ENCODE results near the gene RINL. TPM values are rescaled to one million over a fixed set of nuclear protein-coding genes. Genes with fewer than 3 reads are reported as not detected.

RINL gene
- total RNA-seq, 1 donor from 2014 or later = 2.7 TPM

GRCh38 chr19:38917516-38917915 is 39.4 kb upstream of the RINL start:
- no peak for TF ChIP-seq CTCF (IDR thresholded peaks at IDR 0.05; ENCODE audit: partially characterized antibody, unreplicated experiment)
- no peaks in the 10 kb centered on the region for H3K36me3 Mint-ChIP-seq (ENCODE audit: unreplicated experiment)
- no peak for DNase-seq
- no peak overlapping the region for H3K27ac Mint-ChIP-seq (ENCODE audit: unreplicated experiment)
- H3K9me3 Mint-ChIP-seq (ENCODE audit: unreplicated experiment) = peaks cover 5% of the 10 kb centered on the region
- peaks cover 12% of the 10 kb centered on the region for H3K4me1 Mint-ChIP-seq (ENCODE audit: low read depth, unreplicated experiment)
- H3K4me3 Mint-ChIP-seq (ENCODE audit: unreplicated experiment) = no peak overlapping the region
- peaks cover 7% of the 10 kb centered on the region for H3K27me3 Mint-ChIP-seq (ENCODE audit: unreplicated experiment)

GRCh38 chr19:38915329-38916321 is 37.5 kb upstream of the RINL start:
- Mint-ChIP-seq H3K27me3 (ENCODE audit: unreplicated experiment) (peaks cover 9% of the 10 kb centered on the region), H3K9me3 (ENCODE audit: unreplicated experiment) (peaks cover 10% of the 10 kb centered on the region), H3K27ac (ENCODE audit: unreplicated experiment) (peak overlapping the region; percentile 39), H3K4me3 (ENCODE audit: unreplicated experiment) (no peak overlapping the region), H3K36me3 (ENCODE audit: unreplicated experiment) (peaks cover 2% of the 10 kb centered on the region), H3K4me1 (ENCODE audit: low read depth, unreplicated experiment) (peaks cover 12% of the 10 kb centered on the region)
- no peak for TF ChIP-seq CTCF (IDR thresholded peaks at IDR 0.05; ENCODE audit: partially characterized antibody, unreplicated experiment)
- DNase-seq = no peak

- peak overlapping the region; percentile 80 for H3K27ac Mint-ChIP-seq (ENCODE audit: unreplicated experiment)
- peaks cover 8% of the 10 kb centered on the region for H3K4me1 Mint-ChIP-seq (ENCODE audit: low read depth, unreplicated experiment)
- TF ChIP-seq CTCF (IDR thresholded peaks at IDR 0.05; ENCODE audit: partially characterized antibody, unreplicated experiment) = no peak
- H3K36me3 Mint-ChIP-seq (ENCODE audit: unreplicated experiment) = peaks cover 5% of the 10 kb centered on the region
- peak overlapping the region; percentile 26 for H3K4me3 Mint-ChIP-seq (ENCODE audit: unreplicated experiment)
- no peak for DNase-seq
- peaks cover 13% of the 10 kb centered on the region for H3K9me3 Mint-ChIP-seq (ENCODE audit: unreplicated experiment)
- peaks cover 9% of the 10 kb centered on the region for H3K27me3 Mint-ChIP-seq (ENCODE audit: unreplicated experiment)
These were observed 35.9 kb upstream of the RINL start for GRCh38 chr19:38913958-38914357.

GRCh38 chr19:38912600-38913514 is 34.8 kb upstream of the RINL start:
- TF ChIP-seq CTCF (IDR thresholded peaks at IDR 0.05; ENCODE audit: partially characterized antibody, unreplicated experiment) = no peak
- DNase-seq = no peak
- Mint-ChIP-seq H3K27me3 (ENCODE audit: unreplicated experiment) (peaks cover 9% of the 10 kb centered on the region), H3K4me1 (ENCODE audit: low read depth, unreplicated experiment) (peaks cover 8% of the 10 kb centered on the region), H3K27ac (ENCODE audit: unreplicated experiment) (peak overlapping the region; percentile 94), H3K4me3 (ENCODE audit: unreplicated experiment) (peak overlapping the region; percentile 11), H3K9me3 (ENCODE audit: unreplicated experiment) (peaks cover 15% of the 10 kb centered on the region), H3K36me3 (ENCODE audit: unreplicated experiment) (peaks cover 5% of the 10 kb centered on the region)

Measured in glutamatergic neuron (in vitro differentiated cells).